Measurements from ENCODE around the gene RHEBL1.

- TF ChIP-seq, protein P1, sequence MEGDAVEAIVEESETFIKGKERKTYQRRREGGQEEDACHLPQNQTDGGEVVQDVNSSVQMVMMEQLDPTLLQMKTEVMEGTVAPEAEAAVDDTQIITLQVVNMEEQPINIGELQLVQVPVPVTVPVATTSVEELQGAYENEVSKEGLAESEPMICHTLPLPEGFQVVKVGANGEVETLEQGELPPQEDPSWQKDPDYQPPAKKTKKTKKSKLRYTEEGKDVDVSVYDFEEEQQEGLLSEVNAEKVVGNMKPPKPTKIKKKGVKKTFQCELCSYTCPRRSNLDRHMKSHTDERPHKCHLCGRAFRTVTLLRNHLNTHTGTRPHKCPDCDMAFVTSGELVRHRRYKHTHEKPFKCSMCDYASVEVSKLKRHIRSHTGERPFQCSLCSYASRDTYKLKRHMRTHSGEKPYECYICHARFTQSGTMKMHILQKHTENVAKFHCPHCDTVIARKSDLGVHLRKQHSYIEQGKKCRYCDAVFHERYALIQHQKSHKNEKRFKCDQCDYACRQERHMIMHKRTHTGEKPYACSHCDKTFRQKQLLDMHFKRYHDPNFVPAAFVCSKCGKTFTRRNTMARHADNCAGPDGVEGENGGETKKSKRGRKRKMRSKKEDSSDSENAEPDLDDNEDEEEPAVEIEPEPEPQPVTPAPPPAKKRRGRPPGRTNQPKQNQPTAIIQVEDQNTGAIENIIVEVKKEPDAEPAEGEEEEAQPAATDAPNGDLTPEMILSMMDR (IDR thresholded peaks at IDR 0.05), result no peak
- no peak for TF ChIP-seq EZH2 (IDR thresholded peaks at IDR 0.05)
These were observed 48.4 kb downstream of the RHEBL1 start for GRCh38 chr12:49021292-49021915.
